ENCODE results near the gene DENND2D.

GRCh38 chr1:111139956-111140679 lies 60.3 kb downstream of the DENND2D start, which contains the start of the genes CEPT1 and DRAM2:
- TF ChIP-seq SUZ12 (IDR thresholded peaks at IDR 0.05; ENCODE audit: extremely low read depth, insufficient read depth, insufficient read length) (no peak), YY1 (IDR thresholded peaks at IDR 0.05; ENCODE audit: insufficient read depth, insufficient read length) (no peak), ZNF274 (IDR thresholded peaks at IDR 0.05; ENCODE audit: low read depth, low read length) (no peak)

All from NT2/D1 (cell line).